Prostate gland (tissue), 2 donors: ENCODE data around the gene ANKRD23. TPM values are rescaled to one million over a fixed set of nuclear protein-coding genes. Genes with fewer than 3 reads are reported as not detected.

Source experiments
- DNase-seq: peaks from one replicate; pipeline ENCODE4 v3.0.0-alpha.2; 2019; ENCODE audit warnings: low spot score
- H3K27ac ChIP-seq, 2 donors: fragments of 200-600 bp; sonication (generic); 2 replicates each; pipeline ENCODE4 v1.5.1; 2017 to 2019
- H3K27me3 ChIP-seq: fragments of 200-600 bp; sonication (generic); replicated peaks from 2 replicates; pipeline ENCODE4 v1.5.1; 2019; ENCODE audit not compliant: insufficient read depth
- H3K36me3 ChIP-seq, 2 donors: fragments of 200-600 bp; sonication (generic); 1 replicate in 1 of 2; 2 replicates in 1 of 2; pipeline versions ENCODE4 v1.5.1 to v1.8.1; 2017 to 2019
- H3K4me1 ChIP-seq: fragments of 200-600 bp; sonication (generic); replicated peaks from 2 replicates; pipeline ENCODE4 v1.5.1; 2019
- H3K4me3 ChIP-seq, 2 donors: fragments of 200-600 bp; sonication (generic); 2 replicates each; pipeline ENCODE4 v1.5.1; 2017 to 2019
- H3K9me3 ChIP-seq: fragments of 200-600 bp; sonication (generic); 2 replicates; pipeline ENCODE4 v1.5.1; 2017
- POLR2A ChIP-seq: fragments of 450-650 bp; IDR thresholded peaks from one replicate; pipeline ENCODE4 v1.6.1; 2016; ENCODE audit warnings: antibody characterized with exemption, mild to moderate bottlenecking
- POLR2AphosphoS5 ChIP-seq: sonication (generic); formaldehyde crosslinking; IDR thresholded peaks from one replicate; pipeline ENCODE4 v1.6.1; 2017; ENCODE audit warnings: antibody characterized with exemption
- WGBS: methylation state at CpG from one replicate; pipeline ENCODE4 v1.1.5; 2018; 5-methylcytosine and 5-hydroxymethylcytosine counted together
- intact Hi-C: fragments of 100-400 bp; cut with DNase I; formaldehyde crosslinking; loops from one replicate; pipeline ENCODE4 v1.14.2; 2022
- total RNA-seq, 2 donors: library from RNA; depleted of rRNA; stranded (reverse); fragments of >200 nt; gene quantifications; one replicate each; pipeline ENCODE4 v1.1.0, GENCODE V29; 2016
- TF ChIP-seq, protein P1 (sequence below), 4 experiments: fragments of 200-600 bp in 2 of 4; fragments of 450-650 bp in 2 of 4; sonication (generic) in 2 of 4; IDR thresholded peaks; 1 replicate in 3 of 4; 2 replicates in 1 of 4; pipeline ENCODE4 v1.5.1; 2016 to 2019; ENCODE audit warnings: antibody characterized with exemption in 4 of 4, mild to moderate bottlenecking in 2 of 4, moderate library complexity in 2 of 4

The ANKRD23 gene
- total RNA-seq, 2 donors from 2014 or later, result 11.4 to 15.2 TPM

GRCh38 chr2:96830044-96830562 lies 13.7 kb downstream of the ANKRD23 start:
- intact Hi-C loops, result no loop called here
- Histone ChIP-seq H3K9me3 (no peaks in the 10 kb centered on the region), H3K36me3 (peaks cover 7 to 8% of the 10 kb centered on the region in 2 donors), H3K27ac (no peak overlapping the region), H3K4me1 (peaks cover 4% of the 10 kb centered on the region), H3K27me3 (no peaks in the 10 kb centered on the region), H3K4me3 (no peak overlapping the region)
- no peak for DNase-seq
- TF ChIP-seq POLR2AphosphoS5, result no peak
- no peak for TF ChIP-seq POLR2A
- TF ChIP-seq, protein P1, sequence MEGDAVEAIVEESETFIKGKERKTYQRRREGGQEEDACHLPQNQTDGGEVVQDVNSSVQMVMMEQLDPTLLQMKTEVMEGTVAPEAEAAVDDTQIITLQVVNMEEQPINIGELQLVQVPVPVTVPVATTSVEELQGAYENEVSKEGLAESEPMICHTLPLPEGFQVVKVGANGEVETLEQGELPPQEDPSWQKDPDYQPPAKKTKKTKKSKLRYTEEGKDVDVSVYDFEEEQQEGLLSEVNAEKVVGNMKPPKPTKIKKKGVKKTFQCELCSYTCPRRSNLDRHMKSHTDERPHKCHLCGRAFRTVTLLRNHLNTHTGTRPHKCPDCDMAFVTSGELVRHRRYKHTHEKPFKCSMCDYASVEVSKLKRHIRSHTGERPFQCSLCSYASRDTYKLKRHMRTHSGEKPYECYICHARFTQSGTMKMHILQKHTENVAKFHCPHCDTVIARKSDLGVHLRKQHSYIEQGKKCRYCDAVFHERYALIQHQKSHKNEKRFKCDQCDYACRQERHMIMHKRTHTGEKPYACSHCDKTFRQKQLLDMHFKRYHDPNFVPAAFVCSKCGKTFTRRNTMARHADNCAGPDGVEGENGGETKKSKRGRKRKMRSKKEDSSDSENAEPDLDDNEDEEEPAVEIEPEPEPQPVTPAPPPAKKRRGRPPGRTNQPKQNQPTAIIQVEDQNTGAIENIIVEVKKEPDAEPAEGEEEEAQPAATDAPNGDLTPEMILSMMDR (IDR thresholded peaks at IDR 0.05), result no peak
- 71% methylated on average over 5 of the region's 5 CpGs for WGBS

- Histone ChIP-seq H3K27ac (no peak overlapping the region), H3K4me3 (no peak overlapping the region), H3K4me1 (peaks cover 5% of the 10 kb centered on the region), H3K9me3 (no peaks in the 10 kb centered on the region), H3K27me3 (no peaks in the 10 kb centered on the region), H3K36me3 (peaks cover 7 to 8% of the 10 kb centered on the region in 2 donors)
- intact Hi-C loops, result no loop called here
- WGBS, result 95% methylated on average over 13 of the region's 13 CpGs
- no peak for TF ChIP-seq POLR2AphosphoS5
- TF ChIP-seq, protein P1 (IDR thresholded peaks at IDR 0.05), result no peak
- no peak for TF ChIP-seq POLR2A
- no peak for DNase-seq
These were observed 14.9 kb downstream of the ANKRD23 start for GRCh38 chr2:96828874-96829273.

- Histone ChIP-seq H3K27ac (no peak overlapping the region), H3K9me3 (no peaks in the 10 kb centered on the region), H3K4me3 (no peak overlapping the region), H3K36me3 (peaks cover 7 to 8% of the 10 kb centered on the region in 2 donors), H3K27me3 (no peaks in the 10 kb centered on the region), H3K4me1 (peaks cover 9% of the 10 kb centered on the region)
- intact Hi-C loops, result no loop called here
- WGBS, result 92% methylated on average over 14 of the region's 14 CpGs
- TF ChIP-seq, protein P1 (IDR thresholded peaks at IDR 0.05), result no peak
- TF ChIP-seq POLR2AphosphoS5 (no peak), POLR2A (no peak)
- no peak for DNase-seq
These were observed 15.4 kb downstream of the ANKRD23 start for GRCh38 chr2:96828436-96828835.

GRCh38 chr2:96826546-96827278 lies 17.1 kb downstream of the ANKRD23 start:
- peaks cover 6% of the 10 kb centered on the region for H3K4me1 ChIP-seq
- no peak overlapping the region for H3K27ac ChIP-seq
- intact Hi-C loops, result no loop called here
- peaks cover 7 to 8% of the 10 kb centered on the region in 2 donors for H3K36me3 ChIP-seq
- TF ChIP-seq, protein P1 (IDR thresholded peaks at IDR 0.05), result no peak
- TF ChIP-seq POLR2AphosphoS5 (no peak), POLR2A (no peak)
- no peaks in the 10 kb centered on the region for H3K27me3 ChIP-seq
- WGBS, result 89% methylated on average over 22 of the region's 22 CpGs
- no peak overlapping the region for H3K4me3 ChIP-seq
- H3K9me3 ChIP-seq, result no peaks in the 10 kb centered on the region
- no peak for DNase-seq

DNA sequence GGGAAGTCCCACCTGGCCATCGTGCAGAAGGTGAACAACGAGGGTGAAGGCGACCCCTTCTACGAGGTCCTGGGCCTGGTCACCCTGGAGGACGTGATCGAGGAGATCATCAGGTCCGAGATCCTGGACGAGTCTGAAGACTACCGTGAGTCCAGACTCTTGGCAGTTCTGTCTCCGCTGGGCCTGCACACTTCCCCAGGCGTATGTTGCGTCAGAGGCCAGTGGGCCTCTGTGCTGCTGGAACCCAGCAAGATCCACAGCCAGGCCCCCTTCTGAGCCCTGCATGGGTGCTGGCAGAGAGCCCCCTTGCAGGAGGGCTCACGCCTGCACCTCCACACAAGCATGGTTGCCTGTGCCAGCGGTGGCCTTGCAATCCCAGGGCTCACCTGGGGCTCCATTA lies 18.8 kb downstream of the ANKRD23 start:
- Histone ChIP-seq H3K4me3 (no peak overlapping the region), H3K9me3 (no peaks in the 10 kb centered on the region), H3K36me3 (peaks cover 7 to 8% of the 10 kb centered on the region in 2 donors), H3K4me1 (peaks cover 6% of the 10 kb centered on the region), H3K27me3 (no peaks in the 10 kb centered on the region), H3K27ac (no peak overlapping the region)
- TF ChIP-seq POLR2AphosphoS5 (no peak), POLR2A (no peak)
- TF ChIP-seq, protein P1 (IDR thresholded peaks at IDR 0.05), result no peak
- intact Hi-C loops, result no loop called here
- WGBS, result 96% methylated on average over 13 of the region's 14 CpGs
- DNase-seq, result no peak
